H1 (cell line): ENCODE data around the gene COASY. TPM values are rescaled to one million over a fixed set of nuclear protein-coding genes. Genes with fewer than 3 reads are reported as not detected.

Experiments
- HDAC2 ChIP-seq, 2 experiments: fragments of 300-600 bp in 1 of 2; sonication (generic) in 1 of 2; IDR thresholded peaks; 2 replicates each; pipeline ENCODE4 v1.6.1; 2011 to 2012; ENCODE audit warnings: low read depth in 2 of 2, low read length in 2 of 2, mild to moderate bottlenecking in 2 of 2, moderate library complexity in 2 of 2, borderline replicate concordance in 1 of 2, inconsistent platforms in 1 of 2
- POLR2A ChIP-seq, 2 experiments: IDR thresholded peaks; 1 replicate in 1 of 2; 2 replicates in 1 of 2; pipeline ENCODE4 v1.6.1; 2011; ENCODE audit warnings: low read depth in 2 of 2, low read length in 2 of 2, mild to moderate bottlenecking in 2 of 2; ENCODE audit errors: control extremely low read depth in 1 of 2
- polyA plus RNA-seq, 7 experiments: library from polyadenylated mRNA; depleted of rRNA in 3 of 7; stranded (reverse) in 5 of 7; unstranded in 2 of 7; fragments of >200 nt in 5 of 7; fragments of 200-250 nt in 2 of 7; gene quantifications; 1 replicate in 5 of 7; 2 replicates in 1 of 7; 4 replicates in 1 of 7; pipeline versions ENCODE4 v1.2.1 to v1.2.3, GENCODE V29; 2011 to 2013; ENCODE audit warnings: missing spikeins in 2 of 7, mixed read lengths in 2 of 7
- total RNA-seq: library from RNA; stranded (reverse); fragmentation: NEBNext Ultra II Directional; extraction: Animal tissue kit (Norgen Biotek cat#: 25700); gene quantifications from 2 replicates; pipeline ENCODE4 v1.2.1, GENCODE V29; 2021

Gene COASY
- total and polyA plus RNA-seq, 2 of the 8 experiments (the other 6 are each of a cell fraction or from before 2014, with no cell fraction given): 64.5 to 100 TPM

- TF ChIP-seq HDAC2 (IDR thresholded peaks at IDR 0.05; ENCODE audit: borderline replicate concordance in 1 of 2, low read depth in 2 of 2, low read length in 2 of 2) (no peak), POLR2A (IDR thresholded peaks at IDR 0.05; ENCODE audit: control extremely low read depth in 1 of 2, low read depth in 2 of 2, low read length in 2 of 2) (peak in 1 of 2 experiments; percentile 11; a peak in 1 of 3 replicates)
- TF ChIP-seq, all 59 proteins: peak for 14
Measured at GRCh38 chr17:42566883-42567573, 5.1 kb downstream of the COASY start, which contains the start of gene MLX (continued).
